NCI-H1092 (cell line): ENCODE data around the gene DNAJA3.

ENCODE experiments used
- DNase-seq: peaks from one replicate; lab custom pipeline; 2025; lab: John Stamatoyannopoulos, UW

Gene DNAJA3

DNA sequence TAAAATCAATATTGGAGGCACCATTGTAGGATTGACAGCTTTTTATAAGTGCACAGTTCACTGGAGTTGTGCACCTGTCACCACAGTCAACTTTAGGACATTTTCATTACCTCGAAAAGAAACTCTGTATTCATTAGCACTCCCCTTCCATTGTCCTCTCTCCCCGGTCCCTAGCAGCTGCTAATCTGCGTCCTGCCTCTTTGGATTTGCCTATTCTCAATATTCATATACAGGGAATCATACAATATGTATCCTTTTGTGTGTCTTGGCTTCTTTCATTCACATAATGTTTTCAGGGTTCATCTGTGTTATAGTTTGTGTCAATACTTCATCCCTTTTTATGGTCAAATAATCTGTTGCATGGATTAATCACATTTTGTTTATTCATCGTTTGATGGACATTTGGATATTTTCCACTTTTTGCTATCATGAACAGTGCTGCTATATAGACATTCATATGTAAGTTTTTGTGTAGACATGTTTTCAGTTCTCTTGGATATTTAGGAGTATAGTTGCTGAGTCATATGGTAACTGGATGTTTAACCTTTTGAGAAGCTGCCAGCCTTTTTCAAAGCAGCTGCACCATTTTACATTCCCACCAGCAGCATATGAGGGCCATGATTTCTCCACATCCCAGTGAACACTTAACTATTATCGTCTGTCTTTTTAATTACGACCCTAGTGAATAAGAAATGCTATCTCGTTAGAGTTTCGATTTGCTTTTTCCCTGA is 9.8 kb downstream of the DNAJA3 start:
- no peak for DNase-seq

DNA sequence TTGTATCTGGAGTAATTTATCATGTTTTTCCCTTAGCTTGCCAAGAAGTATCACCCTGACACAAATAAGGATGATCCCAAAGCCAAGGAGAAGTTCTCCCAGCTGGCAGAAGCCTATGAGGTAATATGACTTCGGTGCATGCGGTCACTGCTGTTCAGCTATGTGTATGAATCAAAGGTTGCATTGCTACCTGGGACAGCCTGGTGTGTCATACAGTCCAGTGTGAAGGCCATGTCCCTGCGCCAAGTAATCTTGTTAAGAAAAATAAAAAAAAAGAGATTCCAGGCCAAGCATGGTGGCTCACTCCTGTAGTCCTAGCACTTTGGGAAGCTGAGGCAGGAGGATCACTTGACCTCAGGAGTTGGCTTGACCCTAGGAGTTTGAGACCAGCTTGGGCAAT is 11.7 kb downstream of the DNAJA3 start:
- no peak for DNase-seq

DNA sequence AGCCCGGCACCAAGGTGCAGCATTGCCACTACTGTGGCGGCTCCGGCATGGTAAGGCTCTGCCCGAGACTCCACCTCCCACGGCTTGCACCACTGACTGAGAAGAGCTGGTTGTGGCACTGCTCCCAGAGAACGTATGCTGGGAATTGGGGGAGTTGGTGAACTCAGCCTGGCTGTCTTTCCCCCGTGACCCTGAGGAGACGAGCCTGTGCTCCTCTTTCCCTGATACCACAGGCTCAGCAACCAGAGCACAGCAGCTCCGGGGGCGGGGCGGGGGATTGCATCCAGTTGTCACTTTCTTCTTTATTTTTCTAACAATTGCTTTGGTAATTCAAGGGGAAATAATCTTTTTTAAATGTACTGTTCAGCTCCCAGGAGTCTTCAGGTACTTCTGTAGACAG is 16.7 kb downstream of the DNAJA3 start:
- no peak for DNase-seq

DNA sequence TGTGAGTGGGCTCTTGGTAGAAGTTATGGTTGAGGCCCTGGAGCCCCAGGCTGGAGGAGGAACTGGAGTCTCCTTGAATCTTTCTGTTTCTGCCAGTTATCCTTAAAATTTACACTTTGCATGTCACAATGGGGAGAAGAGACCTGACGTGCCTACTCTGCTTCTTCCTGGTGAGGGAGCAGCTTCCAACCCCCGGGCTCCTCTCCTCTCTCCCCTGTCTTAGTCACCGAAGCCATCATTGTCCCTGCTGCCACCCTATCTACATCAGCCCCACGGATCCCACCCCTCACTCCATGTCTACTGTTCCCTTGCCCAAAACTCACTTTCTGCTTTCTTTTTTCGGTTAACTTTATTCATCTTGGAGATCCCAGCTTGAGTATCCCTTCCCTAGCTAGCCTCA is 17.6 kb downstream of the DNAJA3 start:
- no peak for DNase-seq

DNA sequence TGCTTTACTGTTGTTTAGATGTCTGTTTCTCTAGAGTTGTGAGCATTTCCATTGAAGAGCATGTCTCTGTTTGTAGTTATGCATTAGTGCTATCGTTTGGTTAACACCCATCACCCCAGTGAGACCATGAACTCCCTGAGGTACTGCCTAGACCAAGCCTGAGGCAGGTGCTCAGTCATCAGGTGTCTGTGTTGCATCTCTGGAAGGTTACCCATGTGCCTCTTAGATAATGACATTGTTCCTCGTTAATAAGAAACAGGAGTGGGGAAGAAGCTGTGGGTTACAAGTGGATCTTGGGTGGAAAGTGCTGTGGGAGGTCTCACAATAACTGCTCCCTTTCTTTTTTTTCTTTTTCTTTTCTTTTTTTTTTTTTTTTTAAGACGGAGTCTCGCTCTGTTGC is 18.3 kb downstream of the DNAJA3 start:
- DNase-seq: no peak

DNA sequence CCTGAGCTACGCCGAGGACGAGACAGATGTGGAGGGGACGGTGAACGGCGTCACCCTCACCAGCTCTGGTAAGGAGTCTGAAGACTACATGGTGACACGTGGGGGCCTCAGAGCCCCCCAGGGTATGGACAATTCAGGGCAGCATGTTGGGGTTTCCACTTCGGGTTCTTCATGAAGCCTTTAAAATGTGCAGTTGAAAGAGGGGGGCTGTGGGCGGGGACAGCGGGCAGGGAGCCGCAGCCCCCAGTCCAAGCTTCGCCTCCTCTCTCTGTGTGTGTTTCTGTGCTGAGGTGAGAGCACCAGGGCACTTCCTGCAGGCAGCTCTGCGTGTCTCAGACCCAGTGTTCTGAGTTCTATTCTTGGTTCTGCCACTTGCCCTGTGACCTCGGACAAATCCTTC is 24.8 kb downstream of the DNAJA3 start:
- no peak for DNase-seq

DNA sequence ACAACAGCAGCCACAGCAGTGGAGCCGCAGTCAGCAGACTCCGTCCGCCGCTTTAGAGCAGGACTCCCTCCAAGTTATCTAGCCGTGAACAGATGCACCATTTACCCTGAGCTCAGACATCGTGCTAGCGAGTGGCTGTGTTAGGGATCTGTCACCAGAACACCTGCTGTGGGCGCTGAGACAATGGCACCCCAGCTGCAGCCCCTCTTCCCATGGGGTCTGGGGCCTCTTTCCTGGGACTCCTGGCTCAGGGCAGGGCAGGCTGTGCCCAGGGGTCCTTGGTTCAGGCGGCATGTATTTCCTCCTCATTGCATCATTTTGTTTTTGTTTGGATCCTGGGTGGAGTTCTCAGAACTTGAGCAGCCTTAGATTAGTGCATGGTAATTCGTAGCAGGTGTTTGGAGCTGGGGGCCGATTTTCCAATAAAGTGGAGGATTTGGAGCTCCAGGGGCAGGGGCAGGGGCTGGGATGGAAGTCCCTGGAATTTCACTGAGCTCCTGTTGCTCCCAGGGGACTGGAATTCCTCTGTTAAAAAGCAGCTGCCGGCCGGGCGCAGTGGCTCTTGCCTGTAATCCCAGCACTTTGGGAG is 25.4 kb downstream of the DNAJA3 start:
- no peak for DNase-seq

DNA sequence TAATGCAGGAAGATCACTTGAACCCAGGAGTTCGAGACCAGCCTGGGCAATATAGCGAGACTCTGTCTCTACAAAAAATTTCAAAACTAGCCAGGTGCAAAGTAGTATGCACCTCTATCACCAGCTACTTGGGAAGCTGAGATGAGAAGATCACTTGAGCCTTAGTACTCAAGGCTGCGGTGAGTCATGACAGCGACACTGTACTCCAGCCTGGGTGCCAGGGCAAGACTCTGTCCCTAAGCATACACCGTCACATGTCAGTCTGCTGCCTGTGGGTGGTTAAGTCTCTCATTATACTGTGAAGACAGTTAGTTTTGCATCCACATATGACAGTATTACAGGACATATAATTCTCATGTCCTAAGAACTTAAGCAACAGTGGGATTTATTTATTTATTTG is 27.0 kb downstream of the DNAJA3 start:
- no peak for DNase-seq

DNA sequence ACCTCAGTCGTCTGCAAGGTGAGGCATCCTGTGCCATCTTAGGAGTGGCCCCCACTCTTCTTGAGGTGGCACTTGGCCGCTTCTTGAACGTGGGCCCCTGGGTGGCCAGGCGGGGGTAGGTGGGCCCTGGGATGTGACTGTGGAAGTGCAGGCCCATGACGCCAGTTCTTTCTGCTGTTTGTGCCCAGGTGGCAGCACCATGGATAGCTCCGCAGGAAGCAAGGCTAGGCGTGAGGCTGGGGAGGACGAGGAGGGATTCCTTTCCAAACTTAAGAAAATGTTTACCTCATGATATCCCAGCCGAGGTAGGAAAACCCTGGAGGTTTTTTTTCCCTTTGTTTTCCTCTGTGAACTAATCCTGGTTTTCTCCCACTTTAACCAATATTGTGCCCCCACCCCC is 29.0 kb downstream of the DNAJA3 start:
- no peak for DNase-seq

DNA sequence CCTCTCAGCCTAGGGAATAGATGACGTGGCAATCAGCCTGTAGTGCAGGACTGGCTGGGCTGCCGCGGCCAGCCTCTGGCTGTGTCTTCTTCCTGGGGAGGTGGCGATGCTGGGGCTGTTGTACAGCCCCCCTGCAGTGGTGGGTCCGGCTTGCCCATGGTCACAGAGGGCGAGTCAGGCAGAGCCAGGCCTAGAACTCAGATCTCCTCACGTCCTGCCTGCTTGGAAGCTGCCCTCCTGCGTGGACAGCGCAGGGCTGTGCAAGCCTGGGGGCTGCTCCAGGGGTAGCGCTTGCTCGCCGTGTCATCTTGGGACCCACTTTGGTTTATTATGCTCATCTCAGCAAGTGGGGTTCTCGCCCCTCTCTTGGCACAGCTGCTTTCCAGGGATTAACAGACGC is 29.4 kb downstream of the DNAJA3 start:
- DNase-seq: no peak

DNA sequence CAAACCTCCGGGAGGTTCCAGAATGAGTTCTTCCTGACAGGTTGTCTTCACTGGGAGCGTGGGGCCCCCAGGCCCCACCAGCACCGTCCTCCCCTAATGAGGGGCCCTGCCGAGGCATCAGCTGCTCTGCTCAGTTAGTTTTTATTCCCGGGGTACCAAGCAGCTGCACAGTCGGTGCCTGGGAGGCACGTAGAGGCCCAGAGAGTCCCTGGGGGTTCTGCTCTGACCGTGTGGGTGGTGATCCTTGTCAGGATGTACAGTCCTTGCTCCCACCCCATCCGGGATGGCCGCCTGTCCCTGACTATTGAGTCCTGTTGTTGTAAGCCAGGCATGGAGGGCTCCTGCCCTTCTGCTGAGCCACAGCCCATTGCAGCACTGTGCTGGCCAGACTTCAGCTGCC is 30.3 kb downstream of the DNAJA3 start:
- no peak for DNase-seq

DNA sequence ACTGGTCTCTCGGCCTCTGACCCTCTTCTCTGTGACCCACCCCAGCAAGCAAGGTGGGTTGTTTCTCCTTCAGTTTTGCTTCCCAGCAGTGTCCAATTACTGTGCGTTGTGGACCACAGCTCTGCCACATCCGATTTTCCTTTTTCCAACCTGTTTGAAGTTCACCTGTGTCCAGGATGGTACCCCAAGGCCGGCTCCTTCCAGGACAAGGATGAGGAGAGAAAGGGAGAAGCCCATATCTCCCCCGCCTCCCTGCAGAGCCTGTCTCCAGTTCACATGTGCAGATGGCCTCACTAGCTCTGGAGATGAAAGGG is 35.2 kb downstream of the DNAJA3 start:
- no peak for DNase-seq

DNA sequence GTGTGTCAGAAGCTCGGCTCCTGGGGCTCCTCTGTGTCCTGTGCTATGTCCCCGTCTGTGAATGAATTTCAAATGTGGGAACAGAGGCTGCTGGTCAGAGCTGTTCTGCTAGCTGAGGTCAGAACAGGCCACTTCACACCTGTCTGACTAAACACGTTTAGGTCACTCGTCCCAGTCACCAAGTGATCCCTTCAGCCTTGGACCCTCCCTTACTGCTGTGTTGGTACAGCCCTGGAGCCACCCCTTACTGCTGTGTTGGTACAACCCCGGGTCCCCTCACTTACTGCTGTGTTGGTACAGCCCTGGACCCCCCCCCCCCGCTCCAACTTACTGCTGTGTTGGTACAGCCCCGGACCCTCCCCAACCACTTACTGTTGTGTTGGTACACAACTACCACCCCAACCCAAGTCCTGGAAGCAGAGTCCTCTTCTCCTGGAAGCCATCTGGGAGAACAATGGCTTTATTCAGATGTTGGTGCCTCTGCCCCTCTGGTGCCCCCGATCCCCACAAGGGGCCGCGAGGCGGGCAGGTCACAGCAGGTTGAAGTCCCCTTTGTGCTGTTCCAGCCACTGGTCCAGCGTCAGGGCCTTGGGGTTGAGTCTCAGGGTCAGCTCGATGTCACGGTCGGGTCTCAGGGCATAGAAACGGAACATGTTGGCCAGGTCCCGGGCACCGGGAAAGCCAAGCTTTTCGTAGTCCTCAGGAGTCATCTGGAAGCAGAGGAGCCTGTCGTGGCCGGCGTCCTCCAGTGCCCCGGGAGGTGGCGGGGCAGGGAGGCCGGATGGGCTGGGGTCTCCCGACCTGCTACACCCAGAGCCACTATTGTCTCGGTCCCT is 35.8 kb downstream of the DNAJA3 start:
- DNase-seq: no peak

DNA sequence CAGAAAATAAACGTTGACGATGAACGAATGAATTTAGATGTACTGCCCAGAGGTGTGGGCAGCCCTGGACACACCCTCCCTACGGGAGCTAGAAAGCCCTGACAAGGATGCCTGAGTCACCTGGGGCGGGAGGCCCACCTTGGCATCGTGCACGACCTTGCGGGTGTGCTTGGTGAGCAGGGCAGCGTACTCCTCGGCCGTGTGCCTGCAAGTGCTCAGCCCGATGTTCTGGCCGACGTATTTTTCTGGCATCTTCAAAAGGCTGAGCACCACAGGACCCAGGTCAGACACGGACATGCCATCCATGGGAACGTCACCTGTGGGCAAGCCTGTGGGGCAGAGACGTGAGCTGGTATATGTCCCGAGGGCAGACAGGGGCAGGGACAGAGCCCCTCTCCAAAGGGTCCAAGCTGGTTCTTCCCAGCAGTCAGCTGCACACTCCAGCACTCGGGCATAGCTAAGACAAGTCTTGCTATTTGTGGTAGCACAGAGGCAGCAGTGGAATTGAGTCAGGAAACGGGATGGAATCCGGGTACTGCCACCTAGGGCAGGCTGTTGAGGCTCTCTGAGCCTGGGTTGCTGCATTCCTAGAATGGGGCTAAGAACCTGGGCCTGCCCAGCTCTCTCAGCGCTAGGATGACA is 38.0 kb downstream of the DNAJA3 start:
- DNase-seq: no peak

DNA sequence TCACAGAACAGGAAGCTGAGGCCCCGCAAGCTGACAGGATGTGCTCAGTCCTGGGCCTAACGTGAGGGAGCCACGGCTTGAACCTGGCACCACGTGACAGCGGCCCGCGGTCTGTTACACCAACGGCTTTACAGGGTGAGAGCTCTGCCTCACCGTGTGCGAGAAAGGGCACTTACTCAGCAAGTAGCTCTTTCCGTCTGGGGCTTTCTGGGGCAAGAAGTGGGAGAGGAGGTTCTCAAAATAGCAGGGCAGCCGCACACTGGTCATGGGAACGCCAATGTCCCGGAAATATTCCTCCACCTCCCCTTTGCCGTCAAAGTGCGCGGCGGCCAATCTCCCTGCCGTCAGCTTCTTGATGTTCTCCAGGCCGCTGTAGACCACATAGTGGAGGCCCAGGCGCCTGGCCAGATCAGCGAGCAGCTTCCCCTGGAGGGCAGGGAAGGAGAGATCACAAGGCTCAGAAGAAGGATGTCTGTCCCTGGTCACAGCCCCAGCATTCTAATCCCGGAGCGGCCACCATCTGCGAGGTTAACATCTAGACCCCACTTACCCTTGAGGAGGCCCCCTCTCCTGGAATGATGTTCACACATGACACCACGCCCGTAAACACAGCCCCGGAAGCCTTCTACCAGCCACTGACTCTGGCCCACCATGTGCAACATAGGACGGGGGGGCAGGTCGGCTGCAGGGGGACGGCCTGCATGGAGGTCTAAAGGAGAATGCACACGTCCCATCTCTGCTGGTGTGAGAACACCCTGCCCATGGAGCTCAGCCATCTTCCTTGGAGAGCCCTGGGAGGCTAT is 40.5 kb downstream of the DNAJA3 start:
- no peak for DNase-seq

DNA sequence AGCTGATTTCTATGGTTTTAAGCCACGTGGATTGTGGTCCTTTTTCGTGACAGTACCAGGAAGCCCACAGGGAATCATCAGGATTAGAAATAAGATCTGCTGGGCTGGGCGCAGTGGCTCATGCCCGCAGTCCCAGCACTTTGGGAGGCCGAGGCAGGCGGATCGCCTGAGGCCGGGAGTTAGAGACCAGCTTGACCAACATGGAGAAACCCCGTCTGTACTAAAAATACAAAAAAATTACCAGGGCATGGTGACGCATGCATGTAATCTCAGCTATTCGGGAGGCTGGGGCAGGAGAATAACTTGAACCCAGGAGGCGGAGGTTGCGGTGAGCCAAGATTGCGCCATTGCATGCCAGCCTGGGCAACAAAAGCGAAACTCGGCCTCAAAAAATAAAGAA is 42.2 kb downstream of the DNAJA3 start:
- no peak for DNase-seq

DNA sequence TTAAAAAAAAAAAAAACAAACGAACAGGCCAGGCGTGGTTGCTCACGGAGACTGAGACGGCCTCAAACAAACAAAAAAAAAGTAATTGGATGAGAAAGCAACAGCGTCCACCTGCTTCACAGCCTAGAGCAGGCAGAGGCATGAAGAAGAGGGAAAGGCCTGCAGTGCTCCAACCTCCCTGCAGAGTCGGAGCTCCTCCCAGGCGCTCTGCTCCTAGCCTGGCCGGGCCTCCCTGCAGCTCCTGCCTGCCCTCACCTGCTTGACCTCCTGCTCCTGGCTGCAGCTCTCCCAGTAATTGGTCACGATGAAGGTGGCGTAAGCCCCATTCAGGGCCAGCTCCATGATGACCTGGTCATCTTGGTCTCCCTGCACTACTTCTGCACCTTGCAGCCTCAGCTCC is 43.3 kb downstream of the DNAJA3 start:
- DNase-seq: no peak

DNA sequence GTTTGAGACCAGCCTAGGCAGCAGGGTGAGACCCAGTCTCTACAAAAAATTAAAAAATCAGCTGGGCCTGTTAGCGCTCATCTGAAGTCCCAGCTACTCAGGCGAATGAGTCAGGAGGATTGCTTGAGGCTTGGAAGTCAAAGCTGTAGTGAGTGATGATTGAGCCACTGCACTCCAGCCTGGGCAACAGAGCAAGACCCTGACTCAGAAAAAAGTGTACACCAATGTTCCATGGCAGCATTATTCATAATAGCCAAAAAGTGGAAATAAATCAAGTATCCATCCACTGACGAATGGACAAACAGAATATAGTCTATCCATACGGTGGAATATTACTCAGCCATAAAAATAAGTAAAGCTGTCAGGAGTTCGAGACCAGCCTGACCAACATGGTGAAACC is 46.2 kb downstream of the DNAJA3 start:
- no peak for DNase-seq

DNA sequence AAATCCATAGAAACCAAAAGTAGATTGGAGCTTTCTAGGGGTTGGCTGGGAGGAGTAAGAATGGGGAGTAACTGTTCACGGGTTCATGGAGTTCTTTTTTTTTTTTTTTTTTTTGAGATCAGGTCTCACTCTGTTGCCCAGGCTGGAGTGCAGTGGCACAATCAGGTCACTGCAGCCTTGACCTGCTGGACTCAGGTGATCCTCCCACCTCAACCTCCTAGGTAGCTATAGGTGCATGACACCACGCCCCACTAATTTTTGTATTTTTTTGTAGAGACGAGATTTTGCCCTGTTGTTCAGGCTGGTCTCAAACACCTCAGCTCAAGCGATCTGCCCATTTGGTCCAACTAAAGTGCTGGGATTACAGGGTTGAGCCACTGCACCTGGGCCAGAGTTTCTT is 47.2 kb downstream of the DNAJA3 start:
- DNase-seq: no peak

DNA sequence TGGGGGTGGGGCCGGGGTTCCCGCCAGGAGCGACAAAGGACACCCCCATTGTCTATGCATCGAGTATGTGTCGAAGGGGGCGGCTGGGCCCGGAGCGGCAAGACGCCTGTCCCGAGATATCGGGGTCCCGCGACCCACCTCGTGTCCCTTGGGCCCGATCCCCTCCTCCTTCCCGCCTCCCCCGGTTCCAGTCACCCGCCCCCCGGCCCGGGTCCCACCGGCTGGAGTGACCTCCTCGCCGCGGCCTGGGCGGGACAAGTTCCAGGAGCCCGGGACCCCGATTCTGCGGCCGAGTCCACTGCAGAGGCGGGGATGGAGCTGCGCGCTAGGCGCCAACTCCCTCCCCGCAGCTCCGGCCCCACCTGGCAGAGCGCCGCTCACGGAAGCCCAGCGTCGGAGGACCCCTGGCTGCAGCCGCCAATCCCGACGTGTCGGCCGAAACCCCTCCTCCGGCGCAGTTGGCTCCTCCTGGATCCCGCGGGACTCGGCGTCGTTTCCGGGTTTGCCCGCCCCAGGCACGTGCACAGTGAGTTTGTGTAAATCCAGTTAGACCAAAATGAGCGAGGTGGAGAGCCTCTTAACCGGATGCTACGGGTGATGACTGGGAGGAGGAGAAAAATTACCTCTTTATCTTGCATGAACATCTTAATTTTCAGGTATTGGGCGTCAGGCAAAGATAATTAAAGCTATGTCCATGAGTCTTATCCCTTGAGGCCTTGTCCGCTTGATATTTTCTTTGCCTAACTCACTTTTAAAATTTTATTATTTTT is 48.7 kb downstream of the DNAJA3 start, which contains the start of gene NMRAL1:
Gene NMRAL1, minus strand, starts transcription at position 434 of the 770 bp plus-strand sequence. CDS start 493 bp downstream, outside the sequence.
- peak; percentile 93 for DNase-seq
